Measurements from ENCODE around the gene MBOAT7.

The MBOAT7 gene

GRCh38 chr19:54137699-54138488 is 51.5 kb downstream of the MBOAT7 start, which contains the start of gene CNOT3:
Gene CNOT3, plus strand, starts transcription at chr19:54137762. Its CDS starts 5,217 bp downstream, at chr19:54142979.
- no peak for TF ChIP-seq ZNF274 (IDR thresholded peaks at IDR 0.05; ENCODE audit: low read depth, low read length)
- peak within 1 kb of the TSS; percentile 79 for H3K4me3 ChIP-seq (ENCODE audit: low read length)

GRCh38 chr19:54136864-54137698 is 52.3 kb downstream of the MBOAT7 start:
- no peak for TF ChIP-seq ZNF274 (IDR thresholded peaks at IDR 0.05; ENCODE audit: low read depth, low read length)
- peak overlapping the region; percentile 64 for H3K4me3 ChIP-seq (ENCODE audit: low read length)

- peak overlapping the region; percentile 64 for H3K4me3 ChIP-seq (ENCODE audit: low read length)
- TF ChIP-seq ZNF274 (IDR thresholded peaks at IDR 0.05; ENCODE audit: low read depth, low read length), result no peak
Observed at GRCh38 chr19:54136086-54136863, 53.1 kb downstream of the MBOAT7 start.

GRCh38 chr19:54133957-54134590 is 55.3 kb downstream of the MBOAT7 start:
- no peak for TF ChIP-seq ZNF274 (IDR thresholded peaks at IDR 0.05; ENCODE audit: low read depth, low read length)
- no peak overlapping the region for H3K4me3 ChIP-seq (ENCODE audit: low read length)

DNA sequence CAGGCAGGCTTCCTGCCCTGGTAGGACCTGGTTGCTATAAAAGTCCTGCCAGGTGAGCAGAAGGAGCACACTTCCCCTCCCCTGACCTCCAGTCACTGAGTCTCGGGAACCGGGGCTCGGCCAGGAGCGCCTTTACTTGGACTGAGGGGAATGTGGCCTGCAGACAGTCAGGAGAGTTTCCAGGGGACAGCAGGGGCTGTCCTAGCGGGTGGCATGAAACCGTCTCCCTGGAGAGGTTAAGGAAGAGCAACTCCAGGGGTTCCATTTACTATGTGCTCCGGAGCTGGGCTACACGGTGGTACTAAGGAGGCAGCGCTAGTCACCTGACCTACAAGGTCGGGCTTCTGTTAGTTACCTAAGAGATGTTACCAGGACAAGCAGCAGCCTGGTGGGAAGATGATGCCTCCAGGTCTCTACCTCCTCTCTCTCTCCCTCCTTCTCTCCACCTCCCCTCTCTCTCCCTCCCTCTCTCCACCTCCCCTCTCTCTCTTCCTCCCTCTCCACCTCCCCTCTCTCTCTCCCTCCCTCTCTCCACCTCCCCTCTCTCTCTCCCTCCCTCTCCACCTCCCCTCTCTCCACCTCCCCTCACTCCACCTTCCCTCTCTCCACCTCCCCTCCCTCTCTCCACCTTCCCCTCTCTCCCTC is 55.9 kb downstream of the MBOAT7 start:
- no peak overlapping the region for H3K4me3 ChIP-seq (ENCODE audit: low read length)
- no peak for TF ChIP-seq ZNF274 (IDR thresholded peaks at IDR 0.05; ENCODE audit: low read depth, low read length)

GRCh38 chr19:54129617-54129996 is 59.8 kb downstream of the MBOAT7 start:
- no peak for TF ChIP-seq ZNF274 (IDR thresholded peaks at IDR 0.05; ENCODE audit: low read depth, low read length)
- no peak overlapping the region for H3K4me3 ChIP-seq (ENCODE audit: low read length)

DNA sequence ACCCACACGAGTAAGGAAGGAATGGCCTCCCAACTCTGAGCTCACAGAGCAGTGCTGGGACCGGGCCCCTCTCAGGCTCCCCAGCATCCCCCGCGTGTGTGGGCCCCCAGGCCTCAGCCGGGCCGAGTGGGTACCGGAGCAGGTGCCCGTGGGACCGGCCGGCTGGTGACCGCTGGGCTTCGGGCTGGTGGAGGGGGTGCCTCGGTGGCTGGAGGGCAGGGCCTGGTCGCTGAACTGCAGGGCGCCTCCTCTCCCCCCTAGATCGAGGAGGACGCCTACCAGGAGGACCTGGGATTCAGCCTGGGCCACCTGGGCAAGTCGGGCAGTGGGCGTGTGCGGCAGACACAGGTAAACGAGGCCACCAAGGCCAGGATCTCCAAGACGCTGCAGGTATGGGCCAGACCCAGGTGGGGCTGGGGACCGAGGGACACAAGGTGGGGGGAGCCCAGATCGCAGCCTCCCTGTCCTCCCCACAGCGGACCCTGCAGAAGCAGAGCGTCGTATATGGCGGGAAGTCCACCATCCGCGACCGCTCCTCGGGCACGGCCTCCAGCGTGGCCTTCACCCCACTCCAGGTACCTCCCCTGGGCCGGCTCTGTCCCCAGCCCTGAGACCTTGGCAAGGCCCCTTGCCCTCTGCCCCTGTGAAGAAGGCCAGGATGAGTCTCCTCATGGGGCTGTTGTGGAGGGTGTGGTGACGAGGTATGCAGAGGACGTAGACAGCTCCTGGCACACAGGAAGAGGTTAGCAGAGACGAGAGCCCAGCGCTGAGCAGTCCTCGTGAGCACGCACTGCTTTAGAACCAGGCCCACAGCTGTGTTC is 60.4 kb downstream of the MBOAT7 start:
- TF ChIP-seq ZNF274 (IDR thresholded peaks at IDR 0.05; ENCODE audit: low read depth, low read length), result no peak
- H3K4me3 ChIP-seq (ENCODE audit: low read length), result no peak overlapping the region

DNA sequence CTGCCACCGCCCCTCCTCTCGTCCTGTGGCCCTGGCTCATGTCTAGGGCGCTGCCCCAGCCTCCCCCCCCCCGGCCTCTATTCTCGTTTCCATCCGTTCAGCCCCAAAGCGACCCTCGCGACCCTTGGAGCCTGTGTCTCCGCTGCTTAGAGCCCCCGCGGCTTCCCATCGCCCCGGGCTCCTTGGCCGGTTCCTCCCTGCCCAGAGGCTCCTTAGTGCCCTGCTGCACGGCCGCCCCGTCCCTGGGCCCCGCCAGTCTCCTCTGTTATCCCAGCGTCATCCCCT is 61.0 kb downstream of the MBOAT7 start:
- TF ChIP-seq ZNF274 (IDR thresholded peaks at IDR 0.05; ENCODE audit: low read depth, low read length), result no peak
- no peak overlapping the region for H3K4me3 ChIP-seq (ENCODE audit: low read length)

GRCh38 chr19:54127688-54128440 is 61.5 kb downstream of the MBOAT7 start:
- no peak for TF ChIP-seq ZNF274 (IDR thresholded peaks at IDR 0.05; ENCODE audit: low read depth, low read length)

GRCh38 chr19:54125713-54126112 is 63.7 kb downstream of the MBOAT7 start:
- TF ChIP-seq ZNF274 (IDR thresholded peaks at IDR 0.05; ENCODE audit: low read depth, low read length), result no peak
- H3K4me3 ChIP-seq (ENCODE audit: low read length), result no peak overlapping the region

More at GRCh38 chr19:54127688-54128440, 61.5 kb downstream of the MBOAT7 start:
- H3K4me3 ChIP-seq (ENCODE audit: low read length), result no peak overlapping the region

DNA sequence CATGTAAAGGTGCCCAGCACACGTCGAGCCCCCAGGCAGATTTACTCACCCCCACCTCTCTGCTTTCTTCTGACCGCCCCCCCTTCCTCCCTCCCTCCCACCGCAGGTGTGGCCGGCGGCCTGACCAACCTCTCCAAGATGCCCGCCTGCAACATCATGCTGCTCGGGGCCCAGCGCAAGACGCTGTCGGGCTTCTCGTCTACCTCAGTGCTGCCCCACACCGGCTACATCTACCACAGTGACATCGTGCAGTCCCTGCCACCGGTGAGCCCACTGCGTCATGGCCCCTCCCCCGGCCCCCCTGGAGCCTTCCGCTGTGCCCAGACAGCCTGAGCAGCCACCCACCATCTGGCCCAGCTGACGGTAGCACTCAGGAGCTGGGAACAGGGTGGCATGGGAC is 65.0 kb downstream of the MBOAT7 start:
- no peak overlapping the region for H3K4me3 ChIP-seq (ENCODE audit: low read length)
- TF ChIP-seq ZNF274 (IDR thresholded peaks at IDR 0.05; ENCODE audit: low read depth, low read length), result no peak

GRCh38 chr19:54123682-54124081 is 65.7 kb downstream of the MBOAT7 start:
- no peak overlapping the region for H3K4me3 ChIP-seq (ENCODE audit: low read length)
- TF ChIP-seq ZNF274 (IDR thresholded peaks at IDR 0.05; ENCODE audit: low read depth, low read length), result no peak
